GM23338 (cell line): ENCODE measurements around the gene MS4A13. TPM values are rescaled to one million over a fixed set of nuclear protein-coding genes. Genes with fewer than 3 reads are reported as not detected.

Experiments
- ATAC-seq: fragments of 200-7000 bp; cut with Tn5 transposase; 3 replicates; pipeline ENCODE4 v1.9.1; 2020
- DNase-seq: peaks from one replicate; pipeline ENCODE4 v3.0.0-alpha.2; 2015; ENCODE audit warnings: low spot score
- H2AFZ ChIP-seq: fragments of 200-600 bp; sonication (generic); 2 replicates; pipeline ENCODE4 v1.8.0; 2016; ENCODE audit warnings: antibody characterized with exemption, mild to moderate bottlenecking, moderate library complexity
- H3F3A ChIP-seq: fragments of 200-600 bp; sonication (generic); replicated peaks from 2 replicates; pipeline ENCODE4 v1.8.0; 2017; ENCODE audit warnings: antibody characterized with exemption, mixed run types, low read depth
- H3K27ac ChIP-seq: fragments of 200-600 bp; sonication (generic); 2 replicates; pipeline ENCODE4 v1.6.1; 2016; ENCODE audit warnings: low read depth
- H3K27me3 ChIP-seq: fragments of 200-600 bp; sonication (generic); 2 replicates; pipeline ENCODE4 v1.8.0; 2016; ENCODE audit warnings: mild to moderate bottlenecking, mixed run types, moderate library complexity; ENCODE audit not compliant: insufficient read depth
- H3K36me3 ChIP-seq: fragments of 200-600 bp; sonication (generic); 2 replicates; pipeline ENCODE4 v1.8.0; 2016; ENCODE audit warnings: mild to moderate bottlenecking; ENCODE audit not compliant: insufficient read depth
- H3K4me1 ChIP-seq: fragments of 200-600 bp; sonication (generic); 2 replicates; pipeline ENCODE4 v1.8.0; 2016; ENCODE audit warnings: mild to moderate bottlenecking, moderate library complexity; ENCODE audit not compliant: insufficient read depth
- H3K4me2 ChIP-seq: fragments of 200-600 bp; sonication (generic); 2 replicates; pipeline ENCODE4 v1.7.1; 2017; ENCODE audit warnings: mixed run types
- H3K4me3 ChIP-seq: fragments of 200-600 bp; sonication (generic); 2 replicates; pipeline ENCODE4 v1.6.1; 2016; ENCODE audit warnings: mixed run types
- H3K79me2 ChIP-seq: fragments of 200-600 bp; sonication (generic); replicated peaks from 2 replicates; pipeline ENCODE4 v1.8.0; 2017; ENCODE audit warnings: mild to moderate bottlenecking; ENCODE audit not compliant: insufficient read depth
- H3K9me2 ChIP-seq: fragments of 200-600 bp; sonication (generic); 2 replicates; pipeline ENCODE4 v1.8.0; 2017; ENCODE audit not compliant: insufficient read depth
- H4K20me1 ChIP-seq: fragments of 200-600 bp; sonication (generic); replicated peaks from 2 replicates; pipeline ENCODE4 v1.8.0; 2017; ENCODE audit warnings: mild to moderate bottlenecking; ENCODE audit not compliant: insufficient read depth
- H3K27ac Mint-ChIP-seq: 2 replicates; pipeline ENCODE4 v1.8.0; 2020; ENCODE audit warnings: inconsistent platforms, mild to moderate bottlenecking, moderate library complexity, mixed read lengths
- H3K27me3 Mint-ChIP-seq: 3 replicates; pipeline ENCODE4 v1.8.0; 2022; ENCODE audit warnings: low read depth, mild to moderate bottlenecking, moderate library complexity, mixed read lengths, inconsistent platforms; ENCODE audit not compliant: insufficient read depth, poor library complexity
- H3K36me3 Mint-ChIP-seq: 3 replicates; pipeline ENCODE4 v1.8.0; 2021; ENCODE audit warnings: low read depth, mild to moderate bottlenecking, inconsistent platforms, moderate library complexity, mixed read lengths
- H3K4me1 Mint-ChIP-seq: 3 replicates; pipeline ENCODE4 v1.8.0; 2020; ENCODE audit warnings: mild to moderate bottlenecking, inconsistent platforms, mixed read lengths
- H3K4me3 Mint-ChIP-seq: 3 replicates; pipeline ENCODE4 v1.8.0; 2021; ENCODE audit warnings: moderate library complexity, mild to moderate bottlenecking, inconsistent platforms, mixed read lengths
- H3K9me3 Mint-ChIP-seq: 3 replicates; pipeline ENCODE4 v1.8.0; 2020; ENCODE audit warnings: moderate library complexity, mild to moderate bottlenecking, inconsistent platforms, mixed read lengths
- EZH2phosphoT487 ChIP-seq: fragments of 200-600 bp; sonication (generic); IDR thresholded peaks from one replicate; pipeline ENCODE4 v1.8.1; 2018; ENCODE audit warnings: antibody characterized with exemption; ENCODE audit not compliant: unreplicated experiment
- POLR2AphosphoS5 ChIP-seq: IDR thresholded peaks from 2 replicates; pipeline ENCODE4 v1.6.1; 2016; ENCODE audit warnings: antibody characterized with exemption, low read depth
- ZNF114 ChIP-seq: fragments of 250-450 bp; sonication (Bioruptor Pico); IDR thresholded peaks from 2 replicates; pipeline ENCODE4 v1.5.0; 2020; ENCODE audit warnings: mild to moderate bottlenecking, moderate library complexity
- polyA plus RNA-seq: library from polyadenylated mRNA; unstranded; fragments of >200 nt; fragmentation: Nextera tagmentation; extraction: Ambion mirVana; gene quantifications from 2 replicates; pipeline ENCODE4 v1.2.1, GENCODE V29; 2016
- total RNA-seq: library from RNA; depleted of rRNA; stranded (reverse); fragments of >200 nt; shearing (Covaris generic); gene quantifications from 2 replicates; pipeline ENCODE4 v1.2.3, GENCODE V29; 2014
- TF ChIP-seq, protein P1 (sequence below): IDR thresholded peaks from 2 replicates; pipeline ENCODE4 v1.6.1; 2016; ENCODE audit warnings: antibody characterized with exemption
- TF ChIP-seq, protein P2 (sequence below), 2 experiments: fragments of 200-600 bp in 1 of 2; sonication (generic) in 1 of 2; conservative IDR thresholded peaks; 2 replicates each; pipeline versions ENCODE4 v1.5.1 to v1.6.1; 2016 to 2017; ENCODE audit warnings: antibody characterized with exemption in 2 of 2, low read depth in 2 of 2, mild to moderate bottlenecking in 2 of 2, moderate library complexity in 1 of 2
- TF ChIP-seq, protein P3 (sequence below): fragments of 250-450 bp; sonication (Bioruptor Pico); IDR thresholded peaks from 2 replicates; pipeline ENCODE4 v1.5.0; 2020; ENCODE audit warnings: mild to moderate bottlenecking, moderate library complexity

The MS4A13 gene
- total and polyA plus RNA-seq, 2 experiments from 2014 or later: not detected

DNA sequence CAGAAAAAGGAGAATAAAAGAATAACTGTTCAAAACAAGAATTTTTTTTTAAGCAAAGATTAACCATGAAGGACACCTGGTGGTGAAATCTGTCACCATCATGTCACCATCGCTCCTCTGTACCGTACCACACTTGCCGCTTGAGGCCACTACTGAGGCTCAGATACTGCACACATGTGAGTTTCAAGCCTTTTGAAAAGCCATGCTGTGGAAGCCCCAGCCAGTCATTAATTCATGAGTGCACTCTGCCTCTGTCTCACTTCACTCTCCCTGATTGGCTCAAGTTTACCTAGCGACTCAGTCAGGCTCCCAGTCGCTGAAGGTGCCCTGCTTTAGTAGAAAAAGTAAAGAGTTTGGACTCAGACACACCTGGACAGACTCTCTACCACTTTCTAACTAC is 29.2 kb upstream of the MS4A13 start:
- Histone ChIP-seq H3K27me3 (no peaks in the 10 kb centered on the region), H3F3A (no peaks in the 10 kb centered on the region), H3K36me3 (no peaks in the 10 kb centered on the region), H2AFZ (no peak overlapping the region), H3K4me2 (no peak overlapping the region), H3K27ac (no peak overlapping the region), H4K20me1 (no peaks in the 10 kb centered on the region), H3K4me3 (no peak overlapping the region), H3K79me2 (no peaks in the 10 kb centered on the region), H3K4me1 (no peaks in the 10 kb centered on the region), H3K9me2 (no peaks in the 10 kb centered on the region)
- Mint-ChIP-seq H3K4me3 (no peak overlapping the region), H3K27ac (no peak overlapping the region), H3K27me3 (no peaks in the 10 kb centered on the region), H3K9me3 (peaks cover 5% of the 10 kb centered on the region; the same call in 2 of the 3 replicates), H3K4me1 (no peaks in the 10 kb centered on the region), H3K36me3 (peaks cover 4% of the 10 kb centered on the region; the same call in 1 of the 3 replicates)
- TF ChIP-seq, protein P1, sequence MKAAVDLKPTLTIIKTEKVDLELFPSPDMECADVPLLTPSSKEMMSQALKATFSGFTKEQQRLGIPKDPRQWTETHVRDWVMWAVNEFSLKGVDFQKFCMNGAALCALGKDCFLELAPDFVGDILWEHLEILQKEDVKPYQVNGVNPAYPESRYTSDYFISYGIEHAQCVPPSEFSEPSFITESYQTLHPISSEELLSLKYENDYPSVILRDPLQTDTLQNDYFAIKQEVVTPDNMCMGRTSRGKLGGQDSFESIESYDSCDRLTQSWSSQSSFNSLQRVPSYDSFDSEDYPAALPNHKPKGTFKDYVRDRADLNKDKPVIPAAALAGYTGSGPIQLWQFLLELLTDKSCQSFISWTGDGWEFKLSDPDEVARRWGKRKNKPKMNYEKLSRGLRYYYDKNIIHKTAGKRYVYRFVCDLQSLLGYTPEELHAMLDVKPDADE: no peak
- TF ChIP-seq, protein P2, sequence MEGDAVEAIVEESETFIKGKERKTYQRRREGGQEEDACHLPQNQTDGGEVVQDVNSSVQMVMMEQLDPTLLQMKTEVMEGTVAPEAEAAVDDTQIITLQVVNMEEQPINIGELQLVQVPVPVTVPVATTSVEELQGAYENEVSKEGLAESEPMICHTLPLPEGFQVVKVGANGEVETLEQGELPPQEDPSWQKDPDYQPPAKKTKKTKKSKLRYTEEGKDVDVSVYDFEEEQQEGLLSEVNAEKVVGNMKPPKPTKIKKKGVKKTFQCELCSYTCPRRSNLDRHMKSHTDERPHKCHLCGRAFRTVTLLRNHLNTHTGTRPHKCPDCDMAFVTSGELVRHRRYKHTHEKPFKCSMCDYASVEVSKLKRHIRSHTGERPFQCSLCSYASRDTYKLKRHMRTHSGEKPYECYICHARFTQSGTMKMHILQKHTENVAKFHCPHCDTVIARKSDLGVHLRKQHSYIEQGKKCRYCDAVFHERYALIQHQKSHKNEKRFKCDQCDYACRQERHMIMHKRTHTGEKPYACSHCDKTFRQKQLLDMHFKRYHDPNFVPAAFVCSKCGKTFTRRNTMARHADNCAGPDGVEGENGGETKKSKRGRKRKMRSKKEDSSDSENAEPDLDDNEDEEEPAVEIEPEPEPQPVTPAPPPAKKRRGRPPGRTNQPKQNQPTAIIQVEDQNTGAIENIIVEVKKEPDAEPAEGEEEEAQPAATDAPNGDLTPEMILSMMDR (conservative IDR thresholded peaks at IDR 0.05; ENCODE audit: low read depth in 2 of 2): peak; percentile 79 to 84
- TF ChIP-seq POLR2AphosphoS5: no peak
- TF ChIP-seq, protein P3, sequence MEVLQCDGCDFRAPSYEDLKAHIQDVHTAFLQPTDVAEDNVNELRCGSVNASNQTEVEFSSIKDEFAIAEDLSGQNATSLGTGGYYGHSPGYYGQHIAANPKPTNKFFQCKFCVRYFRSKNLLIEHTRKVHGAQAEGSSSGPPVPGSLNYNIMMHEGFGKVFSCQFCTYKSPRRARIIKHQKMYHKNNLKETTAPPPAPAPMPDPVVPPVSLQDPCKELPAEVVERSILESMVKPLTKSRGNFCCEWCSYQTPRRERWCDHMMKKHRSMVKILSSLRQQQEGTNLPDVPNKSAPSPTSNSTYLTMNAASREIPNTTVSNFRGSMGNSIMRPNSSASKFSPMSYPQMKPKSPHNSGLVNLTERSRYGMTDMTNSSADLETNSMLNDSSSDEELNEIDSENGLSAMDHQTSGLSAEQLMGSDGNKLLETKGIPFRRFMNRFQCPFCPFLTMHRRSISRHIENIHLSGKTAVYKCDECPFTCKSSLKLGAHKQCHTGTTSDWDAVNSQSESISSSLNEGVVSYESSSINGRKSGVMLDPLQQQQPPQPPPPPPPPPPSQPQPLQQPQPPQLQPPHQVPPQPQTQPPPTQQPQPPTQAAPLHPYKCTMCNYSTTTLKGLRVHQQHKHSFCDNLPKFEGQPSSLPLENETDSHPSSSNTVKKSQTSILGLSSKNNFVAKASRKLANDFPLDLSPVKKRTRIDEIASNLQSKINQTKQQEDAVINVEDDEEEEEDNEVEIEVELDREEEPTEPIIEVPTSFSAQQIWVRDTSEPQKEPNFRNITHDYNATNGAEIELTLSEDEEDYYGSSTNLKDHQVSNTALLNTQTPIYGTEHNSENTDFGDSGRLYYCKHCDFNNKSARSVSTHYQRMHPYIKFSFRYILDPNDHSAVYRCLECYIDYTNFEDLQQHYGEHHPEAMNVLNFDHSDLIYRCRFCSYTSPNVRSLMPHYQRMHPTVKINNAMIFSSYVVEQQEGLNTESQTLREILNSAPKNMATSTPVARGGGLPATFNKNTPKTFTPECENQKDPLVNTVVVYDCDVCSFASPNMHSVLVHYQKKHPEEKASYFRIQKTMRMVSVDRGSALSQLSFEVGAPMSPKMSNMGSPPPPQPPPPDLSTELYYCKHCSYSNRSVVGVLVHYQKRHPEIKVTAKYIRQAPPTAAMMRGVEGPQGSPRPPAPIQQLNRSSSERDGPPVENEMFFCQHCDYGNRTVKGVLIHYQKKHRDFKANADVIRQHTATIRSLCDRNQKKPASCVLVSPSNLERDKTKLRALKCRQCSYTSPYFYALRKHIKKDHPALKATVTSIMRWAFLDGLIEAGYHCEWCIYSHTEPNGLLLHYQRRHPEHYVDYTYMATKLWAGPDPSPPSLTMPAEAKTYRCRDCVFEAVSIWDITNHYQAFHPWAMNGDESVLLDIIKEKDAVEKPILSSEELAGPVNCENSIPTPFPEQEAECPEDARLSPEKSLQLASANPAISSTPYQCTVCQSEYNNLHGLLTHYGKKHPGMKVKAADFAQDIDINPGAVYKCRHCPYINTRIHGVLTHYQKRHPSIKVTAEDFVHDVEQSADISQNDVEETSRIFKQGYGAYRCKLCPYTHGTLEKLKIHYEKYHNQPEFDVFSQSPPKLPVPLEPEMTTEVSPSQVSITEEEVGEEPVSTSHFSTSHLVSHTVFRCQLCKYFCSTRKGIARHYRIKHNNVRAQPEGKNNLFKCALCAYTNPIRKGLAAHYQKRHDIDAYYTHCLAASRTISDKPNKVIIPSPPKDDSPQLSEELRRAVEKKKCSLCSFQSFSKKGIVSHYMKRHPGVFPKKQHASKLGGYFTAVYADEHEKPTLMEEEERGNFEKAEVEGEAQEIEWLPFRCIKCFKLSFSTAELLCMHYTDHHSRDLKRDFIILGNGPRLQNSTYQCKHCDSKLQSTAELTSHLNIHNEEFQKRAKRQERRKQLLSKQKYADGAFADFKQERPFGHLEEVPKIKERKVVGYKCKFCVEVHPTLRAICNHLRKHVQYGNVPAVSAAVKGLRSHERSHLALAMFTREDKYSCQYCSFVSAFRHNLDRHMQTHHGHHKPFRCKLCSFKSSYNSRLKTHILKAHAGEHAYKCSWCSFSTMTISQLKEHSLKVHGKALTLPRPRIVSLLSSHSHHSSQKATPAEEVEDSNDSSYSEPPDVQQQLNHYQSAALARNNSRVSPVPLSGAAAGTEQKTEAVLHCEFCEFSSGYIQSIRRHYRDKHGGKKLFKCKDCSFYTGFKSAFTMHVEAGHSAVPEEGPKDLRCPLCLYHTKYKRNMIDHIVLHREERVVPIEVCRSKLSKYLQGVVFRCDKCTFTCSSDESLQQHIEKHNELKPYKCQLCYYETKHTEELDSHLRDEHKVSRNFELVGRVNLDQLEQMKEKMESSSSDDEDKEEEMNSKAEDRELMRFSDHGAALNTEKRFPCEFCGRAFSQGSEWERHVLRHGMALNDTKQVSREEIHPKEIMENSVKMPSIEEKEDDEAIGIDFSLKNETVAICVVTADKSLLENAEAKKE: no peak
- no peak for TF ChIP-seq ZNF114 (CRISPR knock-in tag)
- no peak for TF ChIP-seq EZH2phosphoT487
- DNase-seq: peak; percentile 73
- ATAC-seq: peak; percentile 94
